Right cardiac atrium (tissue), 5 donors: ENCODE results near the gene LIPG. TPM values are rescaled to one million over a fixed set of nuclear protein-coding genes. Genes with fewer than 3 reads are reported as not detected.
"Not testable (repeated sequence)": the region's sequence is repeated elsewhere in the genome, so short reads cannot be mapped to it uniquely, and the experiment has no call there.

Experiments
- ATAC-seq, 2 donors: fragments of 200-7000 bp; cut with Tn5 transposase; one replicate each; pipeline versions ENCODE4 v1.8.0 to v1.9.1; 2020; ENCODE audit warnings: moderate library complexity in 2 of 2, mild to moderate bottlenecking in 1 of 2
- DNase-seq, 3 donors: peaks; one replicate each; pipeline ENCODE4 v3.0.0-alpha.2; 2020
- H3K27ac ChIP-seq: one replicate; pipeline ENCODE4 v1.5.1; 2013; ENCODE audit warnings: mild to moderate bottlenecking, low read length, control low read depth, moderate library complexity
- H3K27me3 ChIP-seq: one replicate; pipeline ENCODE4 v1.6.1; 2013; ENCODE audit not compliant: control insufficient read depth, insufficient read depth
- H3K4me1 ChIP-seq: one replicate; pipeline ENCODE4 v1.6.1; 2013; ENCODE audit warnings: low read length; ENCODE audit not compliant: control insufficient read depth, insufficient read depth
- H3K4me3 ChIP-seq: one replicate; pipeline ENCODE4 v1.5.1; 2013; ENCODE audit warnings: low read length, control low read depth
- H3K9me3 ChIP-seq: one replicate; pipeline ENCODE4 v1.6.1; 2013; ENCODE audit warnings: low read length; ENCODE audit not compliant: control insufficient read depth
- WGBS: extraction: QIAGEN DNeasy Blood & Tissue Kit; methylation state at CpG from one replicate; pipeline ENCODE4 v1.1.7; 2013; 5-methylcytosine and 5-hydroxymethylcytosine counted together
- intact Hi-C, 4 donors: fragments of 100-400 bp; cut with DNase I; formaldehyde crosslinking; loops; one replicate each; pipeline versions ENCODE4 v1.11.0 to v1.14.0; 2022 to 2023
- polyA plus RNA-seq: library from polyadenylated mRNA; stranded (reverse); fragments of 200-250 nt; gene quantifications from one replicate; pipeline ENCODE4 v1.2.3, GENCODE V29; 2013
- total RNA-seq, 4 donors: library from RNA; stranded (reverse); fragmentation: NEBNext Ultra II Directional; extraction: Animal tissue kit (Norgen Biotek cat#: 25700); gene quantifications; one replicate each; pipeline ENCODE4 v1.2.1, GENCODE V29; 2021
- donor health status: healthy with polysubstance abuse.
- donor health status: DM: no; HTN: yes; CAD: no.
- donor health status: DM: no; HTN: no; CAD: no.
- donor health status: DM: no; HTN: yes; CAD: no; lungs with severe emphysema.
- donor health status: DM: yes; HTN: yes; CAD: no.

LIPG gene
- total and polyA plus RNA-seq, 5 donors = 0.03 to 2.1 (median 0.11) TPM

DNA sequence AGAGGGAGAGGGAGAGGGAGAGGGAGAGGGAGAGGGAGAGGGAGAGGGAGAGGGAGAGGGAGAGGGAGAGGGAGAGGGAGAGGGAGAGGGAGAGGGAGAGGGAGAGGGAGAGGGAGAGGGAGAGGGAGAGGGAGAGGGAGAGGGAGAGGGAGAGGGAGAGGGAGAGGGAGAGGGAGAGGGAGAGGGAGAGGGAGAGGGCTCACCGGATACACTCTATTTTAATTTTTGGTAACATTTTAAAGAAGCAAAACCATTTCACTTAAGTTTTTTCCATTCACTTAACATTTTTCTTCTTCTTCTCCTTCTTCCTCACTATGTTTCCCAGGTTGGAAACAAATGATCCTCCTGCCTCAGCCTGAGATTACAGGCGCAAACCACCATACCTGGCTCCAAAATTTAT, 17.2 kb downstream of the LIPG start:
- DNase-seq, intact Hi-C loops, H3K4me1 ChIP-seq, H3K4me3 ChIP-seq, H3K9me3 ChIP-seq, H3K27me3 ChIP-seq, ATAC-seq, H3K27ac ChIP-seq: not testable (repeated sequence)
- WGBS = 67% methylated on average over 2 of the region's 2 CpGs

DNA sequence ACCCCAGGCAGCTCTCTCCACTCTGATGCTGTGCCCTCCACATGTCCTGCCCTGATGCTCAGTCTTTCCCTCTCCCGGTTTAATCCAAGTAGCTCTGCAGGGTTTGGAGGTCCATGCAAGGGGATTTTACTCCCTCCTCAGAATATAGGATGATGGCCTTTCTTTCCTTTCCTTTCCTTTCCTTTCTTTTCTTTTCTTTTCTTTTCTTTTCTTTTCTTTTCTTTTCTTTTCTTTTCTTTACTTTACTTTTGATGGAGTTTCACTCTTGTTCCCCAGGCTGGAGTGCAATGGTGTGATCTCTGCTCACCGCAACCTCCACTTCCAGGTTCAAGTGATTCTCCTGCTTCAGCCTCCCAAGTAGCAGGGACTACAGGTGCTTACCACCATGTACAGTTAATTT, 17.7 kb downstream of the LIPG start:
- intact Hi-C loops, H3K4me3 ChIP-seq, H3K4me1 ChIP-seq, H3K9me3 ChIP-seq, DNase-seq, H3K27me3 ChIP-seq, H3K27ac ChIP-seq, ATAC-seq: not testable (repeated sequence)
- 84% methylated on average over 2 of the region's 2 CpGs for WGBS

DNA sequence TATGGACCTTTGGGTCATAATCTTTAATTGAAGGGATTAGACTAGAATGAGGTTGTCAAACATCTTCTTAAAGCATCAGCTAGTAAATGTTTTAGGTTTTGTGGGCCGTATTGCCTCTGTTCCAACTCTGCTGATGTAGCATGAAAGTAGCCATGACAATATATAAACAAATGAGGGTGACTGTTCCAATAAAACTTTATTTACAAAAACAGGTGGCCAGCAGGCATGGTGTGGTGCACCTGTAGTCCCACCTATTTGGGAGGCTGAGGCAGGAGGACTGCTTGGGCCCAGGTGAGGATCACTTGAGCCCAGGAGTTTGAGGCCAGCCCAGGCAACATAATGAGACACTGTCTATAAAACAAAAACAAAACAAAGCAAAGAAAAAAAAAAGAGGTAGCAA, 18.4 kb downstream of the LIPG start:
- no peaks in the 10 kb centered on the region for H3K27me3 ChIP-seq
- H3K27ac ChIP-seq = no peak overlapping the region
- ATAC-seq (no peak), DNase-seq (no peak)
- intact Hi-C loops = no loop called here
- 79% methylated on average over 1 of the region's 1 CpG for WGBS
- H3K4me3 ChIP-seq = no peak overlapping the region
- no peaks in the 10 kb centered on the region for H3K4me1 ChIP-seq
- no peaks in the 10 kb centered on the region for H3K9me3 ChIP-seq

DNA sequence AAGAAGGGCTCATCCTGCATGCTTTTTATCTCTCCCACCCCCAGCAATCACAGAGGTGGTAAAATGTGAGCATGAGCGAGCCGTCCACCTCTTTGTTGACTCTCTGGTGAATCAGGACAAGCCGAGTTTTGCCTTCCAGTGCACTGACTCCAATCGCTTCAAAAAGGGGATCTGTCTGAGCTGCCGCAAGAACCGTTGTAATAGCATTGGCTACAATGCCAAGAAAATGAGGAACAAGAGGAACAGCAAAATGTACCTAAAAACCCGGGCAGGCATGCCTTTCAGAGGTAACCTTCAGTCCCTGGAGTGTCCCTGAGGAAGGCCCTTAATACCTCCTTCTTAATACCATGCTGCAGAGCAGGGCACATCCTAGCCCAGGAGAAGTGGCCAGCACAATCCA, 19.5 kb downstream of the LIPG start:
- Histone ChIP-seq H3K4me3 (no peak overlapping the region), H3K27me3 (no peaks in the 10 kb centered on the region), H3K4me1 (no peaks in the 10 kb centered on the region), H3K9me3 (no peaks in the 10 kb centered on the region), H3K27ac (no peak overlapping the region)
- no peak for DNase-seq
- ATAC-seq = no peak
- 73% methylated on average over 7 of the region's 7 CpGs for WGBS
- intact Hi-C loops = no loop called here

DNA sequence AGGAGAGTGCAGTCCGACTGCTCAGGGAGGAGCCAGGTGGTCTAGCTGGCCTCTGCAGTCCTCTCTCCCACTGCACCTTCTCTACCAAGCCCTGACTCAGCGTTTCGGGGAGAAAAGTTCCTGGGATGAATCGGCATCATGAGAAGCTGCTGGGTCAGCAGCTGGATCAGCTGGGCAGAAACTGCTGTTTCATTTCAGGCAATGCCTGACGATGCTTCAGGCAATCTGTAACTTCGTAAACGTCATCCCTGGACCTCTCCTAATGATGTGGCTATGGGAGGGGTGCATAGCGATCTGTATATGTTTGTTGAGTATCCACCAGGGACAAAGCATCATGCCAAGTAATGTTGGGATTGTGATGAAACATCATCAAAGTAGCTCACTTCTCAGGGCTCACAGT, 20.7 kb downstream of the LIPG start:
- no peaks in the 10 kb centered on the region for H3K27me3 ChIP-seq
- intact Hi-C loops = no loop called here
- no peak overlapping the region for H3K27ac ChIP-seq
- no peak for ATAC-seq
- H3K9me3 ChIP-seq = no peaks in the 10 kb centered on the region
- no peaks in the 10 kb centered on the region for H3K4me1 ChIP-seq
- no peak for DNase-seq
- 75% methylated on average over 8 of the region's 8 CpGs for WGBS
- H3K4me3 ChIP-seq = no peak overlapping the region

DNA sequence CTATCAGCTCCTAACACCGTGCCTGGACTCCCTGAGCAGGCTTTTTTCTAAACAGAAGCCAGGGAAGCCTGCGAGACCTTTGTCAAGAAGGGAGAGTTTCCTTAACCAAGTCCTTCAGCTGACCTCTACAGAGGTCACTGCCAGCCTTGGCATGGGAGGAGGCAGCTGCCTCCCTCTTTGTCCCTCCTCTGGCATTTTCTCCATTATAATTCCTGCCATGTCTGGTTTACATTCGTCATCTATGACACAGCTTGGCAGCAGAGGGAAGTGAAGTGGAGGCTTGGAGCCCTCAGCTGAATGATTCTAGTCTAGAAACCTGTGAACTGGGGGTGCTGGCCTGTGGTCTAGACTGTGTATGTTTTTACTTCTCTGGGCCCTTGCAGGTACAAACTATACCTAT, 22.5 kb downstream of the LIPG start:
- Histone ChIP-seq H3K27me3 (no peaks in the 10 kb centered on the region), H3K4me3 (no peak overlapping the region), H3K9me3 (no peaks in the 10 kb centered on the region), H3K4me1 (no peaks in the 10 kb centered on the region), H3K27ac (no peak overlapping the region)
- intact Hi-C loops = no loop called here
- DNase-seq = no peak
- ATAC-seq = no peak
- 73% methylated on average over 3 of the region's 3 CpGs for WGBS

DNA sequence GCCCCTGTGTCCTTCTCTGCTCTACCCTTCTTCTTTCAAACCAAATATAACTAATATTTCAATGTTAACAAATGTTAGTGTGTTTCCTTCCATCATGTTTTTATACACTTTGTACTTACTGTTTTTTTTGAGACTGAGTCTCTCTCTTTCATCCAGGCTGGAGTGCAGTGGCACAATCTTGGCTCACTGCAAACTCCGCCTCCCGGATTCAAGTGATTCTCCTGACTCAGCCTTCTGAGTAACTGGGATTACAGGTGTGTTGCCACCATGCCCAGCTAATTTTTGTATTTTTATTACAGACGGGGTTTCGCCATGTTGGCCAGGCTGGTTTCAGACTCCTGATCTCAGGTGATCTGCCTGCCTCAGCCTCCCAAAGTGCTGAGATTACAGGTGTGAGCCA, 23.1 kb downstream of the LIPG start:
- WGBS = 92% methylated on average over 4 of the region's 4 CpGs
- H3K4me3 ChIP-seq, H3K27ac ChIP-seq, H3K4me1 ChIP-seq, ATAC-seq, H3K9me3 ChIP-seq, H3K27me3 ChIP-seq, DNase-seq, intact Hi-C loops: not testable (repeated sequence)

DNA sequence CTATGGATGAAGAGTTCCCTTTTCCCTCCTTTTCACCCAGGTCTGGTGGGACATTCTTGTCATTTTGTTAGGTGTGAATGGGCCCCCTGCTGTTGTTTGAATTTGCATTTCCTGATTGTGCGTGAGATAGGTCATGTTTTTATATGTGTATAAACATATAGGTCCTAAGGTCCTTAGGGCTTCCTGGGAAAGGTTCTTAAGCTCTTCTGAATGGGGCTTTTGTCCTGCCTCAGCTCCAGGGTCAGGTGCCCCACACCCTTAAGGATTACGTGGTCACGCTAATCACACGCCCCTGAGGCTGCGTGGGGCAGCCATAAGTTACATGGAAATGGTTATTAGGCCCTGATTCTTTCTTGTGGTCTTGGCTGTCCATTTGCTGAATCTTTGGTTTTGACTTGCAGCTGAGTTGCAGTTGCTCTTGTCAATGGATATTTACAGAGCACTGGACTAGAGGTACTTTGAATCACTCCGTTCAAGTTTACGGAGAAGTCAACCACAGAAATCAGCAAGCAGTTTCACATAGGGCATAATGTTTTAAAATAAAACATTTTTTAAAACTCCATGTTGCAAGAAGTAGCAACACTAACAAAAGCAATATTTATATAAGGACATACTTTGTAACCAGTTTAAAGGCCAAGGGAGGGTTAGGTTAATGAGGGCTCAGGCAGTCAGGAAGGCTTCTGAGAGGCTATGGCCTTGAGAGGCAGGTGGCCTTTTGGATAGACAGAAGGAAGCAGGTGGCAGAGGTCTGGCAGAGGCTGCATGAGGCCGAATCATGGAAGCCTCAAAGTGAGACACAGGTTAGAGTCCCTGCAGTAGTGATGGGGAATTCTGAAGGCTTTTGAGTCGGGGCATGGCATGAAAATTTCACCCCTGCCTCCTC, 24.2 kb downstream of the LIPG start:
- Histone ChIP-seq H3K4me1 (no peaks in the 10 kb centered on the region), H3K27ac (no peak overlapping the region), H3K27me3 (no peaks in the 10 kb centered on the region), H3K9me3 (no peaks in the 10 kb centered on the region), H3K4me3 (no peak overlapping the region)
- DNase-seq (no peak), ATAC-seq (no peak)
- intact Hi-C loops = no loop called here
- 92% methylated on average over 9 of the region's 9 CpGs for WGBS

DNA sequence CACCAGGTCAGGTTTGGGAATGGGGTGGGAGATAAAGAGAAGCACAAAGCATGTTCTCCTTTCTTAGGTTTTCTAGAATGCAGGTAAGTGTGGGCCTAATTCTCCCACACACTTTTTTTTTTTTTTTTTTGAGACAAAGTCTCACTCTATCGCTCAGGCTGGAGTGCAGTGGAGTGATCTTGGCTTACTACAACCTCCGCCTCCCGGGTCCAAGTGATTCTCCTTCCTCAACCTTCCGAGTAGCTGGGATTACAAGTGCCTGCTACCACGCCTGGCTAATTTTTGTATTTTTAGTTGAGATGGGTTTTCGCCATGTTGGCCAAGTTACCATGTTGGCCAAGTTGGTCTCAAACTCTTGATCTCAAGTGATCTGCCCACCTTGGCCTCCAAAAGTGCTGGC, 26.3 kb downstream of the LIPG start:
- H3K27ac ChIP-seq = no peak overlapping the region
- no peak for ATAC-seq
- no peak for DNase-seq
- H3K4me3 ChIP-seq = no peak overlapping the region
- intact Hi-C loops = no loop called here
- no peaks in the 10 kb centered on the region for H3K9me3 ChIP-seq
- H3K4me1 ChIP-seq = no peaks in the 10 kb centered on the region
- WGBS = 91% methylated on average over 6 of the region's 6 CpGs
- no peaks in the 10 kb centered on the region for H3K27me3 ChIP-seq

DNA sequence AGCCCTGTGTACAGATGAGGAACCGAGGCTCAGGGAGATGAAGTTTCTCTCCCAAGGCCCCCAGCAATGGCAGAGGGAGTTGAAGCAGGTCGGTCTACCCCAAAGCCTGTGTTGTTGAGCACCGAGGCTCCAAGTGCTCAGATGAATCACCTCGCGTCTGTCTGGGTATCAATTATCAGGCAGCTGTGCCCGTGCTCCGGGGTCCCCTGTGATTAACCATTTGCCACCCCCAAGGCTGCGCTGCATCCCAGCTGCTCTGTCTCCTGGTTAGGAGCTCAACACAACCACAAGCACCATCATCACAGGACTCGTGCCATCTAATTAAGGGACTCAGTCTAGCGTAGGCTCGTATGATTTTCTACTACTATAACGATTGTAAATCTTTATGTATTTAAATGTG, 27.1 kb downstream of the LIPG start:
- no peaks in the 10 kb centered on the region for H3K4me1 ChIP-seq
- intact Hi-C loops = no loop called here
- DNase-seq (no peak), ATAC-seq (no peak)
- no peak overlapping the region for H3K4me3 ChIP-seq
- 89% methylated on average over 12 of the region's 12 CpGs for WGBS
- no peak overlapping the region for H3K27ac ChIP-seq
- H3K9me3 ChIP-seq = no peaks in the 10 kb centered on the region
- no peaks in the 10 kb centered on the region for H3K27me3 ChIP-seq

DNA sequence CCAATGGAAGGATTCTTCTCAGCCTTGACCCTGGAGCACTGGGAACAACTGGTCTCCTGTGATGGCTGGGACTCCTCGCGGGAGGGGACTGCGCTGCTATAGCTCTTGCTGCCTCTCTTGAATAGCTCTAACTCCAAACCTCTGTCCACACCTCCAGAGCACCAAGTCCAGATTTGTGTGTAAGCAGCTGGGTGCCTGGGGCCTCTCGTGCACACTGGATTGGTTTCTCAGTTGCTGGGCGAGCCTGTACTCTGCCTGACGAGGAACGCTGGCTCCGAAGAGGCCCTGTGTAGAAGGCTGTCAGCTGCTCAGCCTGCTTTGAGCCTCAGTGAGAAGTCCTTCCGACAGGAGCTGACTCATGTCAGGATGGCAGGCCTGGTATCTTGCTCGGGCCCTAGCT, 28.8 kb downstream of the LIPG start:
- Histone ChIP-seq H3K9me3 (no peaks in the 10 kb centered on the region), H3K27ac (no peak overlapping the region), H3K4me3 (no peak overlapping the region), H3K4me1 (no peaks in the 10 kb centered on the region), H3K27me3 (no peaks in the 10 kb centered on the region)
- ATAC-seq = no peak
- intact Hi-C loops = no loop called here
- DNase-seq = no peak
- 93% methylated on average over 10 of the region's 10 CpGs for WGBS

DNA sequence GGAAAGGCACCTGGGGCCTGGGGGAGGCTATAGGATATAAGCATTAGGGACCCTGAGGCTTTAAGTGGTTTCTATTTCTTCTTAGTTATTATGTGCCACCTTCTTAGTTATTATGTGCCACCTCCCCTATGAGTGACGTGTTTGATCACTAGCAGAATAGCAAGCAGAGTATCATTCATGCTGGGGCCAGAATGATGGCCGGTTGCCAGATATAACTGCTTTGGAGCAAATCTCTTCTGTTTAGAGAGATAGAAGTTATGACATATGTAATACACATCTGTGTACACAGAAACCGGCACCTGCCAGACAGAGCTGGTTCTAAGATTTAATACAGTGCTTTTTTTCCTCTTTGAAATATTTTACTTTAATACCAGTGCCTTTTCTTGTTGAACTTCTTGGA, 29.4 kb downstream of the LIPG start:
- Histone ChIP-seq H3K4me1 (no peaks in the 10 kb centered on the region), H3K27ac (no peak overlapping the region), H3K27me3 (no peaks in the 10 kb centered on the region), H3K9me3 (no peaks in the 10 kb centered on the region), H3K4me3 (no peak overlapping the region)
- no peak for ATAC-seq
- WGBS = 66% methylated on average over 3 of the region's 3 CpGs
- intact Hi-C loops = no loop called here
- no peak for DNase-seq
